Common myeloid progenitor, CD34-positive (primary cell): Measurements from ENCODE around the gene TNFRSF1A.
"Not testable (repeated sequence)": the region's sequence is repeated elsewhere in the genome, so short reads cannot be mapped to it uniquely, and the experiment has no call there.

Source experiments
- CTCF ChIA-PET: fragments of 350-600 bp; sonication (Branson Sonifier 250); formaldehyde crosslinking; loops from one replicate; lab custom pipeline; 2021; ENCODE audit warnings: antibody characterized with exemption; lab: Charles Lee
- POLR2A ChIA-PET: fragments of 350-600 bp; sonication (Branson Sonifier 250); formaldehyde crosslinking; loops from one replicate; lab custom pipeline; 2021; ENCODE audit warnings: antibody characterized with exemption; lab: Charles Lee
- DNase-seq, 3 donors: peaks; one replicate each; pipeline versions ENCODE4 v3.0.0 to v3.0.0-alpha.2; 2013
- H3K27ac ChIP-seq, 2 experiments: 1 replicate in 1 of 2; 2 replicates in 1 of 2; pipeline ENCODE4 v1.7.0; 2013; ENCODE audit warnings: inconsistent platforms in 2 of 2, low read length in 2 of 2, mild to moderate bottlenecking in 2 of 2, low read depth in 1 of 2, moderate library complexity in 1 of 2; ENCODE audit not compliant: severe bottlenecking in 2 of 2, insufficient read depth in 1 of 2, poor library complexity in 1 of 2
- H3K27me3 ChIP-seq, 5 experiments: replicated peaks in 2 of 5; 1 replicate in 3 of 5; 2 replicates in 2 of 5; pipeline versions ENCODE4 v1.6.1 to v1.7.0; 2013; ENCODE audit warnings: low read length in 4 of 5, mild to moderate bottlenecking in 2 of 5, moderate library complexity in 2 of 5, inconsistent platforms in 1 of 5; ENCODE audit not compliant: insufficient read depth in 5 of 5, control insufficient read depth in 4 of 5
- H3K36me3 ChIP-seq, 4 experiments: 1 replicate in 2 of 4; 2 replicates in 2 of 4; pipeline versions ENCODE4 v1.6.1 to v1.7.0; 2013; ENCODE audit warnings: low read length in 3 of 4, control low read depth in 1 of 4, mild to moderate bottlenecking in 1 of 4; ENCODE audit not compliant: control insufficient read depth in 4 of 4, insufficient read depth in 4 of 4
- H3K4me1 ChIP-seq, 4 experiments: 1 replicate in 3 of 4; 2 replicates in 1 of 4; pipeline versions ENCODE4 v1.6.1 to v1.7.1; 2013; ENCODE audit warnings: low read length in 3 of 4, mild to moderate bottlenecking in 3 of 4, control low read depth in 1 of 4, inconsistent platforms in 1 of 4, moderate library complexity in 1 of 4; ENCODE audit not compliant: control insufficient read depth in 4 of 4, insufficient read depth in 4 of 4; ENCODE audit errors: control extremely low read depth in 1 of 4
- H3K4me3 ChIP-seq, 7 experiments: 1 replicate in 4 of 7; 2 replicates in 3 of 7; pipeline versions ENCODE4 v1.5.1 to v1.7.0; 2013; ENCODE audit warnings: mild to moderate bottlenecking in 7 of 7, low read length in 6 of 7, moderate library complexity in 6 of 7, inconsistent platforms in 2 of 7, low read depth in 2 of 7, control low read depth in 1 of 7; ENCODE audit not compliant: insufficient read depth in 4 of 7, control insufficient read depth in 1 of 7; ENCODE audit errors: extremely low read depth in 1 of 7
- H3K9me3 ChIP-seq, 5 experiments: 1 replicate in 4 of 5; 2 replicates in 1 of 5; pipeline versions ENCODE4 v1.6.1 to v1.7.1; 2013; ENCODE audit warnings: low read length in 4 of 5, mild to moderate bottlenecking in 2 of 5, inconsistent platforms in 1 of 5, low read depth in 1 of 5, moderate library complexity in 1 of 5; ENCODE audit not compliant: control insufficient read depth in 4 of 5, insufficient read depth in 2 of 5; ENCODE audit errors: control extremely low read depth in 1 of 5
- WGBS: methylation state at CpG from one replicate; pipeline ENCODE4 v1.1.5; 2013; ENCODE audit not compliant: insufficient coverage; 5-methylcytosine and 5-hydroxymethylcytosine counted together

Gene TNFRSF1A

GRCh38 chr12:6347367-6348338 lies 5.8 kb upstream of the TNFRSF1A start:
- H3K36me3 ChIP-seq, result no peaks in the 10 kb centered on the region
- POLR2A ChIA-PET, result interaction anchor here (1.6 kb wide), 1 partner anchor 11 kb away, joined by 4 read pairs; no protein-coding TSS in a partner anchor

GRCh38 chr12:6346942-6347341 lies 5.1 kb upstream of the TNFRSF1A start:
- Histone ChIP-seq H3K4me3 (no peak overlapping the region), H3K36me3 (no peaks in the 10 kb centered on the region), H3K9me3 (no peaks in the 10 kb centered on the region), H3K4me1 (peaks cover 14 to 67% (median 58%) of the 10 kb centered on the region in 4 experiments), H3K27me3 (no peaks in the 10 kb centered on the region), H3K27ac (peak overlapping the region in 1 of 2 experiments; percentile 15)
- CTCF ChIA-PET, result interaction anchor here (0.7 to 4.3 kb wide), 6 partner anchors 8 to 24 kb away, joined by 3 to 39 read pairs (median 10); no protein-coding TSS in a partner anchor
- POLR2A ChIA-PET, result interaction anchor here (0.7 to 1.6 kb wide), 2 partner anchors 8 to 10 kb away, joined by 3 to 4 read pairs; no protein-coding TSS in a partner anchor
- 94% methylated on average over 8 of the region's 8 CpGs for WGBS
- no peak for DNase-seq

More at GRCh38 chr12:6347367-6348338, 5.8 kb upstream of the TNFRSF1A start:
- H3K4me1 ChIP-seq, result peaks cover 8 to 67% (median 56%) of the 10 kb centered on the region in 4 experiments
- no peaks in the 10 kb centered on the region for H3K27me3 ChIP-seq
- peak overlapping the region in 3 of 7 experiments; percentile 17 to 45 (median 33) for H3K4me3 ChIP-seq
- peak overlapping the region in 1 of 2 experiments; percentile 15 for H3K27ac ChIP-seq
- no peaks in the 10 kb centered on the region for H3K9me3 ChIP-seq
- WGBS, result 36% methylated on average over 13 of the region's 19 CpGs
- DNase-seq, result peak in 2 of 3 donors; percentile 74 to 81
- CTCF ChIA-PET, result interaction anchor here (0.7 to 4.3 kb wide), 7 partner anchors 8 to 118 kb away, joined by 3 to 39 read pairs (median 7); no protein-coding TSS in a partner anchor

- no peak overlapping the region for H3K27ac ChIP-seq
- H3K4me1 ChIP-seq, result peaks cover 14 to 63% (median 58%) of the 10 kb centered on the region in 4 experiments
- ChIA-PET POLR2A (interaction anchor here (0.7 to 2.2 kb wide), 3 partner anchors 8 to 17 kb away, joined by 3 to 15 read pairs (median 5); no protein-coding TSS in a partner anchor), CTCF (interaction anchor here (0.7 to 4.3 kb wide), 7 partner anchors 10 to 24 kb away, joined by 3 to 39 read pairs (median 6); no protein-coding TSS in a partner anchor)
- peak in 2 of 3 donors; percentile 45 to 46 for DNase-seq
- H3K4me3 ChIP-seq, result peak overlapping the region in 1 of 7 experiments; percentile 33
- no peaks in the 10 kb centered on the region for H3K36me3 ChIP-seq
- H3K9me3 ChIP-seq, result no peaks in the 10 kb centered on the region
- whole genome bisulfite sequencing, result 85% methylated on average over 3 of the region's 5 CpGs
- H3K27me3 ChIP-seq, result no peaks in the 10 kb centered on the region
These were observed 4.5 kb upstream of the TNFRSF1A start for GRCh38 chr12:6346235-6346832.

GRCh38 chr12:6345319-6346091 lies 3.6 kb upstream of the TNFRSF1A start:
- Histone ChIP-seq H3K4me1 (peaks cover 14 to 65% (median 58%) of the 10 kb centered on the region in 4 experiments), H3K36me3 (no peaks in the 10 kb centered on the region), H3K4me3 (peak overlapping the region in 1 of 7 experiments; percentile 33), H3K9me3 (no peaks in the 10 kb centered on the region), H3K27ac (no peak overlapping the region), H3K27me3 (no peaks in the 10 kb centered on the region)
- 64% methylated on average over 6 of the region's 10 CpGs for WGBS
- peak; percentile 52 to 86 (median 77) for DNase-seq
- POLR2A ChIA-PET, result interaction anchor here (0.7 to 2.2 kb wide), 3 partner anchors 10 to 18 kb away, joined by 3 to 15 read pairs (median 5); no protein-coding TSS in a partner anchor
- CTCF ChIA-PET, result interaction anchor here (0.8 to 4.3 kb wide), 7 partner anchors 10 to 24 kb away, joined by 3 to 39 read pairs (median 6); no protein-coding TSS in a partner anchor

GRCh38 chr12:6344101-6344660 lies 2.3 kb upstream of the TNFRSF1A start:
- not testable (repeated sequence) for H3K9me3 ChIP-seq, H3K27ac ChIP-seq, DNase-seq, H3K4me3 ChIP-seq, H3K27me3 ChIP-seq, H3K36me3 ChIP-seq
- H3K4me1 ChIP-seq, result peaks cover 21 to 76% (median 70%) of the 10 kb centered on the region in 4 experiments
- ChIA-PET POLR2A (interaction anchor here (0.5 kb wide), 1 partner anchor 9 kb away, joined by 4 read pairs; no protein-coding TSS in a partner anchor), CTCF (interaction anchor here (0.8 to 12.2 kb wide), 9 partner anchors 8 to 126 kb away, joined by 3 to 73 read pairs (median 4); partner anchors contain the start of genes SCNN1A and VAMP1)
- WGBS, result 100% methylated on average over 3 of the region's 11 CpGs
